Measurements from ENCODE around the gene LIMS2.

LIMS2 gene

DNA sequence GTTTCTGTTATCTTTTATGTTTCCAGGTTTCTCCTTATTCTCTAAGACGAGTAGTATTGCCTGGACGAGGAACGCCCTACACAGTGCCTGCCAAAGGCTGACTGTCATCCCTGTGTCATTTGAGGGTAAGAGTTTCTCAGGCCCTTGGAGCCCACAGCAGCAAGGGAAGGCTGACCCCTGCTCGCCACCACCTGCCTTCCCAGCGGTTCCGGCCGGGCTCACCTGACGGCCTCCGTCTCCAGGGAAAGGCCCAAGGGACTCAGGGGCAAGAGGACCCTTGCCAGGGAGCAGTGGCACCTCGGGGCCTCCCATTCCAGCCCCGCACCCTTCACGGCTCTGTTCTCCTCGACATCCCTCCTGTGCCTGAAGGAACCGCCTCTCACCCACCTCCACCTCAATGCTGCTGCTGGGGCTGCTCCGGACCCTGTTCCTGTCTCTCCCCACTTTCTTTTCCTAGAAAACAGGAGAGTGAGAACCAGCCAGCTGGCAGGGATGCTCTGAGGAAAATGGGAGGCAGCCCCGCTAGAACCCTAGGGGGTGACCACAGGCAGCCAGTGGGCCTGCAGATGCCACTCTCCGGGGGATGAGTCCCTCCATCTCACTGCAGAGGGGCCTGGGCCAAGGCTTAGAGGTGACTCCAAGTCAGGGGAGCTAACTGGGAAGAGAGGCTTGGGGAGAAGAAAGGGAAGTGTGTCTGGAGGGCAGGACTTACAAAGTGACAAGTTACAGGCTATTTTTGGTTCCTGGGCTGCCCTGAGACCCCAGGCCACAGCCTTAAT lies 1.9 kb downstream of the LIMS2 start:
- DNase-seq = no peak

DNA sequence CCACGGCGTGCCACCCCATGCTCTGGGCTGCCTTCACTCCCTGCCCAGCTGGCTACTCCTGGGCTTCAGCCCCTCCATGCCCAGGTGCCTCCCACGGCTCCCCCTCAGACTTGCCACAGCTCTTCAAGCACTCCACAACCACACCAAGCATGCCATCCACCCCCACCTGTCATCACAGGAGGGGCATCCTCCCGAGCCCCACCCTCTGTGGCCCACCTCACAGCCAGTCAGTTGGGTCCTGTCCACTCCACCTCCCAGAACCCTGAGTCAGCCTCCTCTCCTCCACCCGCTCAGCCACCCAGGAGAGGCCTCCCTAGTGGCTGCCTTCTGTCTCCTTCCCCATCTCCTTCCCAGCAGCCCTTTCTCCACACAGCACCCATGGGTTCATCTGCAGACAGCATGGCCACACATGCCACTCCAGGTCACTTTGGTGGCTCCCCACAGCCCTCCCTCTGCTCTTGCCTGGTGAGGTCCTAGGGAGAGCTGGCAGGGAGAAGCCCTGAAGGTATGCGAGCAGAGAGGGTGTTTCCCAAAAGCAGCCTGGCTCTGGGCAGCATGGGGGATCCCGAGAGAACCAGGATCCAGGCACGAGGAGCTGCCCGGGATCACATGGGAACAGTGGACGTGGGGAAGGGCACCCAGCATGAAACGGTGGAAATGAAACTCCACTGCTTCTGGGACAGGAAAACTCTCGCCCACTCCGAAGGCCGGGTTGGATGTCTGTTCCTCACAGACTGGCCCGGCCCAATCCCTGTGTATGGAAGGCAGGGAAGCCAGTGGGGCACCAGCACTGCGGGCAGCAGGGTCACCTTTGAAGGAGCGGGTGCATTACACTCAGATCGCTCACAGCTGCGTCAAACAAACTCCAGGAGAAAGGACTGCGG lies 2.7 kb downstream of the LIMS2 start:
- no peak for DNase-seq

- DNase-seq = no peak
These were observed 3.6 kb downstream of the LIMS2 start for GRCh38 chr2:127671557-127672302.

GRCh38 chr2:127670957-127671290 lies 4.4 kb downstream of the LIMS2 start:
- no peak for DNase-seq

DNA sequence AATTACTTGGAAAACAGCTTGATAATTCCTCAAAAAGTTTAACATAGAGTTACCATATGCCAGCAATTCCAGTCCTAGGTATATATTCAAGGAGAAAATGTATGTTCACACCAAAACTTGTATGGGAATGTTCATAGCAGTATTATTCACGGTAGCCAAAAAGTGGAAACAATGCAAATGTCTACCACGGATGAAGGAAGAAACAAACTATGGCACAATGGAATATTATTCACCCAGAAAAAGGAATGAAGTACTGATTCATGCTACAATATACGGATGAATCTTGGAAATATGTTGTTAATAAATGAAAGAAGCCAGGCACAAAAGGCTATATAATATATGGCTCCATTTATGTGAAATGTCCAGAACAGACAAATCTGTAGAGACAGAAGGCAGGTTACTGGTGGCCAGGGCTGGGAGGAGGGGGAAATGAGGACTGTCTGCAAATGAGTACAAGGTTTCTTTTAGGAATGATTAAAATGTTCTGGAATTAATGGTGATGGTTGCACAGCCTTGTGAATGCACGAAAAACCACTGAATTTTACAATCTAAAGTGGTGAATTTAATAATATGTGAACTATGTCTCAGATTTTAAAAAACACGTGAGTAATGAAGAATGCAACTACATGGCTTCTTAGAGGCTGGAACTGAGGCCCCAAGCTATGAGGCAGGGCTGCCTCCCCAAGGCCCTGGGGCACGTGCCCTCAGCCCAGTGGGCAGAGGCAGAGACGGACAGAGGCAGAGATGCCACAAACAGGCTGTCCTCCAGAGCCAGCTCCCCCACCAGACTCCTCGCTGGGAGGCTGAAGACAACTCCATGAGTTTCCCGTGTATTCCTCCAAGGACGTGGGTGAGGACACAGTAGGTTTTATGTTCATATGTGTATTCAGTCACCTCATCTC lies 5.0 kb downstream of the LIMS2 start:
- DNase-seq = no peak

- DNase-seq = no peak
These were observed 6.3 kb downstream of the LIMS2 start for GRCh38 chr2:127669056-127669455.

DNA sequence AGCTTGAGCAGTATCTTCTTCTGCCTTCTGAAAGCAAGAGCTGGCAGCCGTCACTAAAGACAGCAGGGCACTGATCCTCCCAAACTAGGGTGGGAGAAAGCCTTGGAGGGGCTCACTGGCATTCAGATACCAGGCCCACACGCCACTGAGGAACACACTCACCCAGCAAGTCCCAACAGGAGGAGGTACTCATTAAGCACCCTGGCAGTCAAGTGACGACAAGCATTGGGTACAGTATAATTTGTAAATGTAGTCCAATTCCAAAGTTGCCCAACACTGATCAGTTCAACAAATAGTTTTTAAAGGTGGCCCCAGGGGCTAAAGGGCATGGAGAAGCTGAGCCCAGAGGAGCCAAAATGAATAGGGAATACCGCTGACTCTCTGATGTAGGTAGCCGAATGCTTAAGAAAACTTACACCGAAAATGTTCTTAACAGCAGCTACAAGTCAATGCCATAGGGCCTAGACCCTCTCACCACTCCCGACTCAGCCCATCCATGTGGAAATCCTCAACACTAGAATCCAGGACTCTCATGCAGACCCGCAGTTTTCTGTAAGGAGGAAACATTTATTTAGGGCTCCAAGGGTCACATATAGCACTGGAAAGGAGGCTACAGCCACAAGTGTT lies 9.9 kb downstream of the LIMS2 start:
- DNase-seq = no peak

GRCh38 chr2:127664895-127665225 lies 10.5 kb downstream of the LIMS2 start:
- no peak for DNase-seq

DNA sequence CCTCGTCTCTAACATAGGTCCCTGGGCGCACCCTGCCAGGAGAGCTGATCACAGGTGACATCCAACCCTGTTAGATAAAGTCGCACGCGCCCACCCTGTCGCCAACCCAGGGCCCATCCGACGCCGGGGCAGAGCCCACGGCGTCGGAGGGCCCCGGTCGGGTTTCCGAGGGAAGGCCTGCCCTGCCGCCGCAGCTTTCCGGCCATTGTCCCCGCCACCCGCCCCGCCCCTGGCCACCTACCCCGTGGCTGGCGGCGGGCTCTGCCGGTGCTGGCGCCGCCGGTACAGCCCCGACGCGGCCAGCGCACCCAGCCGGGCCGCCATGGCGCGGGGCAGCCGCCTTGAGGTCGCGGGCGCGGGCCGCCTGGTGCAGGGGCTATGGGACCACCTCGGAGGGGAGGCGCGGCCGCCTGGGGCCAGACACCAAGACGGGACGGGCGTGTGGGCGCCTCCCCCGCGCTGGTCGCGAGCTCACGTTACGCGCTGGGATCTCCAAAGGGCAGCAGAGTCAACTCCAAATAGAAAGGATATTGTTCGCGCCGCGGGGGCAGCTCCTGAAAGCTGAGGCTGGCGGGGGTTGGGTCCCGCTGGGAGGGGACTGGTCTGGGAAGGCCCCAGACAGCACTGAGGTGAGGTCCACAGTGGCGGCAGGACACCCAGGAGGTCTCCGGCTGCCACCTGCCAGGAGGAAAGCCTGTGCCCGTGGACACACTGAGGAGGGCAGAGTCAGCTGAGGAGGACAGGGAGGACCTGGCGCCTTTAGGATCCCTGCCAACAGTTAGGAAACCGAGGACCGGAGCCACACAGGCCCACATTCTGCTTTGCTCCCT lies 11.1 kb downstream of the LIMS2 start:
- no peak for DNase-seq

DNA sequence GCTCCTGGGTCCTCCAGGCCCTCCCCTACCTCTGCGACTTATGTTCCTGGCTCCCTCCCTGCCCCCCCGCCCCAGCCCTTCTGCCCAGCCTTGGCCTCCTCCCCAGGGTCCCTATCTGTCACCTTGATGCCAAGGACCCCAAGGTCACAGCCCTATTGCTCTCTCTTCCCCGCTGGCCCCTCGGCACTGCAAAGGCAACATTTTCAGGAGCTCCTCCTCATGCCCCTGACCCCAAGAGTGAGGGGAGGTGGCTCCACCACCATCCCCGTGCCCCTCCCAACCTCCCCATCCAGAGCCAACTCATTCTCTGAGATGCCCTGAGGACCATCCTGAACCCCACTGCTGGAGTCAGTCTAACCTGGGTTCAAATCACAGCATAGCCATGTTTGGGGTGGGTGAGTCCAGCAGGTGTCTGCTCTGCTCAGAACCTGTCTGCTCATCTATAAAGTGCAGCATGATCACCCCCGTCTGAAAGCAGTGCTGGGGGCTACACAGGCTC lies 11.7 kb downstream of the LIMS2 start:
- DNase-seq = no peak

DNA sequence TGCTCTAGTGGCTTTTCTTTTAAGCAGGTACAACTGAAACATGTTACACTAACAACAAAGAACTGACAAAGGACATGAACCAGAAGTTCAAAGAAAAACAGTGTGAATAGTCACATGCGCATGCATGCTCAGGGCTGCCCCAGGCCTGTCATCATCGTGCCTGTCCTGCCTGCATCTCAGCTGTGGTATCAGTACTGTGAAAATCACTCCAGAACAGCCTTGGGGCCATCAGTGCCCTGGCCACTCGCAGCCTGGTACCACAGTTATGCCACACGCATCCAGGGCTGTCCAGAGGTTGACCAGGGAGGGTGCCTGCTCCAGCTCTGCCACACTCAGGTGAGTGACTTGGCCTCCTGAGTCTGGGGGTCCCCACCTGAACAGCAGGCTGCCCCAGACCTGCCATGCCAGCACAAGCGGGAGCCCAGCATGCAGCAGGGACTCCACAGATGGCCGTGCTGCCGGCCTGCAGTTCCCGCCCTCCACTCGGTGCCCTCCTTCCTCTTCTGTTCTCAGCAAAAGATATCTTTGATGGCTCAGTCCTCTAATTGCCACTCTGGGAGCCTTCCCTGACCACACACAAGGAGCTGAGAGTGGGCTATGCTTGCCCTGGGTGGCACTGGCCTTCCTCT lies 12.3 kb downstream of the LIMS2 start:
- DNase-seq = no peak

DNA sequence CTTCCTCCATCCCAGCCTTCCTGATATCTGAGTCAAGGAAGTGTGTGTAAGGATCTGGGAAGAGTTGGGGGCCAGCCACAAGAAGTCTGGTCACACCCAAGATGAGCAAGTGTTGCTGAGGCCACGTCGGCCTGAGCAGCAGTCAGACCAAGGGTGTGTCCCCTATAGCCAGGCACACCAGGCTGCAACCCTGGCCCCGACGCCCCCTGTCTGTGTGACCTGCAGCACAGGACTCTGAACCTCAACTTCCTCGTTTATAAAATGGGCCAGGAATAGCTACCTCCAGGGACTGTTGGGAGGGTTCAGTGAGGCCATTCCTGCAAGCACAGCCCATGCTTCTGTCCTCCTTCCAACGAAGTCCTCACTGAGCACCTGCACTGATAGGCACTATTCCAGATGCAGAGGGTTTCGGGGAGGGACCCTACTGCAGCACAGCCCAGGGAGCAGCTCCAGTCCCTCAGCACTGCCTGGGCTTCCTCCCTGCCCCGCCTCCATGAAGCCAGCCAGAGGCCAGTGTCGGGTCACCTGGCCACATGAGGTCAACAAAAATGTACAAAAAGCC lies 13.3 kb downstream of the LIMS2 start:
- DNase-seq = no peak

- no peak for DNase-seq
These were observed 14.2 kb downstream of the LIMS2 start for GRCh38 chr2:127661072-127661649.

GRCh38 chr2:127660291-127660578 lies 15.1 kb downstream of the LIMS2 start:
- no peak for DNase-seq

DNA sequence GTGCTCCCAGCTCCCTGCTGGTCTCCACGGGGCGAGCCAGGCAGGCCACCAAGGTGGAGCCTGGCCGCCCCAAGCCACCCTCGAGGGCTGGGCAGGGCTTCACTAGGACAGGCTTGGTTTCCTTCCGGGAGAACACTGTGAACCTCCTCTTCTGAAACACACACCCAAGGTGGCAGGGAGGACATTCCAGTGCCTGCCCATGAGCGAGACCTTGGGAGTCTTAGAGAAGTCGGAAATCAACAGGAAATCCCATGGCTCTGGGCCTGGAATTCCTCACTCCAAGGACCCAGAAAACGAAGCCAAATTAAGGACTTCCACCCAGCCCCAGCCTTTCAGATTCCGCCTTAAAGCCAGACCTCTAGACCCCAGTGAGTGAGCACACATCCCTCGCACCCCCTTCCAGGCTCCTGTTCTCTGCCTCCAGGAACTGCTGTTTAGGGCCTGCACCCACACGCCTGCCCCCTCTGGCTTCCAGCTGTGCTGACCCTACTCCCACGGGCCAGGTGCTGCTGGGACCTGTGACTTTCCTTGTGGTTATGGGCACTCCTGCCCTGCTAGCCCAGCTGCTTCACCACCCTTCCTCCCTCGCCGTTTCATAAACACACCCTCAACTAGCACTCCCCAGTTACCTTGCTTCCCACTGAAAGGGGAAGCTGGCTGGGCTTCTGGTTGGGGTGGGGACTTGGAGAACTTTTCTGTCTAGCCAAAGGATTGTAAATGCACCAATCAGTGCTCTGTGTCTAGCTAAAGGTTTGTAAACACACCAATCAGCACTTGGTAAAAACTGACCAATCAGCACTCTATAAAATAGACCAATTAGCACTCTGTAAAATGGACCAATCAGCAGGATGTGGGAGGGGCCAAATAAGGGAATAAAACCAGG lies 15.7 kb downstream of the LIMS2 start:
- no peak for DNase-seq

DNA sequence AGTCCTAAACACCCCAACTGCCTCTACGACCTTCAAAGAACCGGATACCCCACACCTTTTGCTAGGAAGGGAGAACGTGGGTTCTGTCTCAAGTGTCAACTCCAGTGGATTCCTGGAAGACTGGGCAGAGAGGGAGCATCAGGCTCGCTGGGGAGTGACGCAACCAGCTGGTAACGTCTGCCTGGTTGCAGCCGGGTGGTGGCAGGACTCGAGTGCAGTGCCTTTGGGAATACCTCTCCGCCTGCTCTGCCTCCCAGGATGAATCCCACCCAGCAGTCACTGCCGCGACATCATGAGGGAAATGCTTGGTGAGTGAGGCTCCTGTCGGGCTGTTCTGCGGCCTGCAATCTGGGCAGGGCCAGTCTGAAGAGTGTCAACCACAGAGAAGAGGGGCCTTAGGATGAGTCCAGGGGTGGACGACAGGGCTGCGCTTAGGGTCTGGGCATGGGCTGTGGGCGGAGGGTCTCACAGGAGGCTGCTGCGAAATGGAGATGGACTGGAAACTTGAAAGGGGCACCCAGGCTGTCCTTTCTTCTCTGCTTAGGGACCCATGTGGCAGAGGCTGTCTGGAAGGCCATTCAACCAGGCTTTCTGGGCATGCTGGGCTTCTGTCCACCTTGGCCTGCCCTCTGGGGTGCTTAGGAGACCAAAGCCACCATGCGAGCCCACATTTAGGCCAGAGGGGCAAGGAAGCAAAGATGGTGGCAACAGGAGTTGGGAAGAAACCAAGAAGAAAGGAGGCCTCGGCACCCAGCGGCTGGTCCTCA lies 16.5 kb downstream of the LIMS2 start:
- no peak for DNase-seq

GRCh38 chr2:127658146-127658545 lies 17.2 kb downstream of the LIMS2 start:
- DNase-seq = no peak

- no peak for DNase-seq
These were observed 18.1 kb downstream of the LIMS2 start for GRCh38 chr2:127657232-127657595.
